Measurements from ENCODE around the gene GALNT1. TPM values are rescaled to one million over a fixed set of nuclear protein-coding genes. Genes with fewer than 3 reads are reported as not detected.

The GALNT1 gene
- total RNA-seq, 2 donors from 2014 or later = 40.2 to 50.6 TPM

DNA sequence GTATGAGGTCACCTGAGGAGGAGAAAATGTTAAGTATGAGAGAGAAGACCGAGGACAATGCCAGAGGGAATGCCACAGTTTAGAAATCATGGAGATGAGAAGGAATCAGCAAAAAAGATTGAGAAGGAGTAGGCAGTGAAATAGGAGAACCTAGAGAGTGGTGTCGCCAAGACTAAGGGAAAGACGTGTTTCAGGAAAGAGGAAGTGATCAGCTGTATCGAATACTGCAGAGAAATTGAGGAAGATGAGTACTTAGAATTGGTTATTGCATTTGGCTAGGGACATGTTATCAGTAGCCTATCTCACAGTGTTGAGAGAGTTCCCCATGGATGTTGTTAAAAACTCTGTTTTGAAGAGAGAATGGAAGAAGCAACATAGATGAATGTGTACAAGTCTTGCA, 112.3 kb downstream of the GALNT1 start:
- WGBS = 88% methylated on average over 4 of the region's 4 CpGs
- H3K27me3 ChIP-seq (replicated peaks; ENCODE audit: insufficient read depth) = no peaks in the 10 kb centered on the region
- no peak overlapping the region for H3K4me3 ChIP-seq
- H3K27ac ChIP-seq = no peak overlapping the region
- no peaks in the 10 kb centered on the region for H3K36me3 ChIP-seq
- intact Hi-C loops (cut with DNase I) = no loop called here
- TF ChIP-seq POLR2AphosphoS5 (IDR thresholded peaks at IDR 0.05) = no peak
- TF ChIP-seq, protein P1, sequence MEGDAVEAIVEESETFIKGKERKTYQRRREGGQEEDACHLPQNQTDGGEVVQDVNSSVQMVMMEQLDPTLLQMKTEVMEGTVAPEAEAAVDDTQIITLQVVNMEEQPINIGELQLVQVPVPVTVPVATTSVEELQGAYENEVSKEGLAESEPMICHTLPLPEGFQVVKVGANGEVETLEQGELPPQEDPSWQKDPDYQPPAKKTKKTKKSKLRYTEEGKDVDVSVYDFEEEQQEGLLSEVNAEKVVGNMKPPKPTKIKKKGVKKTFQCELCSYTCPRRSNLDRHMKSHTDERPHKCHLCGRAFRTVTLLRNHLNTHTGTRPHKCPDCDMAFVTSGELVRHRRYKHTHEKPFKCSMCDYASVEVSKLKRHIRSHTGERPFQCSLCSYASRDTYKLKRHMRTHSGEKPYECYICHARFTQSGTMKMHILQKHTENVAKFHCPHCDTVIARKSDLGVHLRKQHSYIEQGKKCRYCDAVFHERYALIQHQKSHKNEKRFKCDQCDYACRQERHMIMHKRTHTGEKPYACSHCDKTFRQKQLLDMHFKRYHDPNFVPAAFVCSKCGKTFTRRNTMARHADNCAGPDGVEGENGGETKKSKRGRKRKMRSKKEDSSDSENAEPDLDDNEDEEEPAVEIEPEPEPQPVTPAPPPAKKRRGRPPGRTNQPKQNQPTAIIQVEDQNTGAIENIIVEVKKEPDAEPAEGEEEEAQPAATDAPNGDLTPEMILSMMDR (IDR thresholded peaks at IDR 0.05) = no peak
- no peak for TF ChIP-seq POLR2A (IDR thresholded peaks at IDR 0.05)
- DNase-seq (ENCODE audit: low spot score) = no peak
- no peaks in the 10 kb centered on the region for H3K9me3 ChIP-seq
- H3K4me1 ChIP-seq (replicated peaks) = no peaks in the 10 kb centered on the region

- no peaks in the 10 kb centered on the region for H3K36me3 ChIP-seq
- H3K27ac ChIP-seq = no peak overlapping the region
- H3K27me3 ChIP-seq (replicated peaks; ENCODE audit: insufficient read depth) = no peaks in the 10 kb centered on the region
- no peak overlapping the region for H3K4me3 ChIP-seq
- no peak for DNase-seq (ENCODE audit: low spot score)
- TF ChIP-seq, protein P1 (IDR thresholded peaks at IDR 0.05) = no peak
- TF ChIP-seq POLR2A (IDR thresholded peaks at IDR 0.05) (no peak), POLR2AphosphoS5 (IDR thresholded peaks at IDR 0.05) (no peak)
- H3K9me3 ChIP-seq = no peaks in the 10 kb centered on the region
- intact Hi-C loops (cut with DNase I) = no loop called here
- WGBS = 86% methylated on average over 2 of the region's 2 CpGs
- H3K4me1 ChIP-seq (replicated peaks) = no peaks in the 10 kb centered on the region
These were observed 113.3 kb downstream of the GALNT1 start for GRCh38 chr18:35694808-35695207.

- Histone ChIP-seq H3K27ac (peak overlapping the region in 1 of 2 donors; percentile 1), H3K27me3 (replicated peaks; ENCODE audit: insufficient read depth) (no peaks in the 10 kb centered on the region), H3K9me3 (no peaks in the 10 kb centered on the region), H3K36me3 (no peaks in the 10 kb centered on the region), H3K4me3 (no peak overlapping the region), H3K4me1 (replicated peaks) (no peaks in the 10 kb centered on the region)
- intact Hi-C loops (cut with DNase I) = no loop called here
- TF ChIP-seq POLR2A (IDR thresholded peaks at IDR 0.05) = no peak
- no peak for TF ChIP-seq POLR2AphosphoS5 (IDR thresholded peaks at IDR 0.05)
- TF ChIP-seq, protein P1 (IDR thresholded peaks at IDR 0.05) = no peak
- no peak for DNase-seq (ENCODE audit: low spot score)
- 97% methylated on average over 1 of the region's 1 CpG for WGBS
These were observed 113.8 kb downstream of the GALNT1 start for GRCh38 chr18:35695384-35695783.

DNA sequence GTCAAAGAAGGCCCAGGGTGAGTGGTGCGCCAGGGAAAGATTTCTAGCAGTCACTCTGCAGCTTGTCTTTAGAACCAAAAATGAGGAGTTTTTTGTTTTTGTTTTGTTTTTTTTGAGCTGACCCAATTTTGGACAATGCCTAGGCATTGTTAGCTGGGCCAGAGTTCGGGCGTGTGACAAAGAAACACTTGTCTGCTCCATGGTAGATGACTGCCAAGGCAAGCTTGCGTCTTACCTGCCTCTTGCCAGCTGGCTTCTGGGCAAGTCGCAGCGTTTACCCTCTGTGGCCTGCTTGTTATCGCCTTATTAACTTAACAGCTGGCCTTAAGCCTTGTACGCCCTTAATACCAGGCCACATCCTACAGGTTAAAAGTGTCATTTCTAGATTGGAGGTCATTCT, 114.3 kb downstream of the GALNT1 start:
- Histone ChIP-seq H3K4me3 (no peak overlapping the region), H3K4me1 (replicated peaks) (no peaks in the 10 kb centered on the region), H3K27ac (peak overlapping the region in 1 of 2 donors; percentile 1), H3K9me3 (no peaks in the 10 kb centered on the region), H3K36me3 (no peaks in the 10 kb centered on the region), H3K27me3 (replicated peaks; ENCODE audit: insufficient read depth) (no peaks in the 10 kb centered on the region)
- intact Hi-C loops (cut with DNase I) = no loop called here
- WGBS = 37% methylated on average over 8 of the region's 8 CpGs
- peak; percentile 75 for DNase-seq (ENCODE audit: low spot score)
- TF ChIP-seq POLR2AphosphoS5 (IDR thresholded peaks at IDR 0.05) = peak; percentile 53
- no peak for TF ChIP-seq POLR2A (IDR thresholded peaks at IDR 0.05)

DNA sequence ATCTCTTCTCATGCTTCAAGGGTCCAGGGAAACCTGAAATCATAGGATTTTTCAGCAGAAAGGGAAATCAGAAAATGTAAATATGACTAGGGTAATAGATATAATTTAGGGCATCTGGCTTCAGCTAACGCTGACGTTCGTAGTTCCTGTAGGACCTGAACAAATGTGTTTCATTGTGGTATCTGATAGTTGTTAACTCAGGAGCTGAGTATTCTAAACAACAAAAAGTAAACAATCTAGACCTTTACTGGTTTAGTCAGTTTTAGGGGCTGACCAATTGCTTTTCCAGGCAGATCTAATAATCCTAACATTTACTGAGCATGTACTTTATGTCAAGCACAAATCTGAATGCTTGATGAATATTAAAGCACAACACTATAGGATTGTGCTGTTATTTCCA, 114.8 kb downstream of the GALNT1 start:
- Histone ChIP-seq H3K4me3 (no peak overlapping the region), H3K27me3 (replicated peaks; ENCODE audit: insufficient read depth) (no peaks in the 10 kb centered on the region), H3K4me1 (replicated peaks) (no peaks in the 10 kb centered on the region), H3K36me3 (no peaks in the 10 kb centered on the region), H3K27ac (no peak overlapping the region), H3K9me3 (no peaks in the 10 kb centered on the region)
- TF ChIP-seq POLR2AphosphoS5 (IDR thresholded peaks at IDR 0.05) = no peak
- no peak for TF ChIP-seq POLR2A (IDR thresholded peaks at IDR 0.05)
- TF ChIP-seq, protein P1 (IDR thresholded peaks at IDR 0.05) = no peak
- DNase-seq (ENCODE audit: low spot score) = no peak
- intact Hi-C loops (cut with DNase I) = no loop called here
- WGBS = 38% methylated on average over 3 of the region's 3 CpGs

Measured in prostate gland (tissue), 2 donors.